Measurements from ENCODE around the gene UPK2.

Gene UPK2

DNA sequence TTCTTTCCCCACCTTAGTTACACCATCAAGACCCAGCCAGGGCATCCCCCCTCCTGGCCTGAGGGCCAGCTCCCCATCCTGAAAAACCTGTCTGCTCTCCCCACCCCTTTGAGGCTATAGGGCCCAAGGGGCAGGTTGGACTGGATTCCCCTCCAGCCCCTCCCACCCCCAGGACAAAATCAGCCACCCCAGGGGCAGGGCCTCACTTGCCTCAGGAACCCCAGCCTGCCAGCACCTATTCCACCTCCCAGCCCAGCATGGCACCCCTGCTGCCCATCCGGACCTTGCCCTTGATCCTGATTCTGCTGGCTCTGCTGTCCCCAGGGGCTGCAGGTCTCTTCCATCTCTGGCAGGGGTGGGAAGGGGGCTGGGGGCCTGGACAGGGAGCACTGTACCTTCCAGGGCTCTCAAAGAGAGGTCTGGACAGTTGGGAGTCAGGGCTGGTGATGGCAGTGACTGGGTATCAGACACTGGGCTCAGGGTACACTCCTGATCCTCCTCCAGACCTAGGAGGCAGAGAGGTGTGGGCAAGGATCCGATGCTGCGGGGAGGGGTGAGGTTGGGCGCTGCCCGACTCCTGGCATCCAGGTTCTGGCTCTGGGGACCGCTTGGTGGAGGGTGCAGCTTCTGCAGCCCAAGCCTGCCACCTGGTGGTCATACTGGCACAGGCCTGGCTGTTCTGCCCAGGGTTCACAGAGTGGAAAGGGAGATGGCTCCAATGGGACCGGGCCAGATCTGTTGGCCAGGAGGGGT lies at the start of gene UPK2:
UPK2 (plus strand) TSS at position 205 of the 753 bp plus-strand sequence; CDS start at position 258, 53 bp downstream.
- peak; percentile 92 for DNase-seq (ENCODE audit: low spot score)

DNA sequence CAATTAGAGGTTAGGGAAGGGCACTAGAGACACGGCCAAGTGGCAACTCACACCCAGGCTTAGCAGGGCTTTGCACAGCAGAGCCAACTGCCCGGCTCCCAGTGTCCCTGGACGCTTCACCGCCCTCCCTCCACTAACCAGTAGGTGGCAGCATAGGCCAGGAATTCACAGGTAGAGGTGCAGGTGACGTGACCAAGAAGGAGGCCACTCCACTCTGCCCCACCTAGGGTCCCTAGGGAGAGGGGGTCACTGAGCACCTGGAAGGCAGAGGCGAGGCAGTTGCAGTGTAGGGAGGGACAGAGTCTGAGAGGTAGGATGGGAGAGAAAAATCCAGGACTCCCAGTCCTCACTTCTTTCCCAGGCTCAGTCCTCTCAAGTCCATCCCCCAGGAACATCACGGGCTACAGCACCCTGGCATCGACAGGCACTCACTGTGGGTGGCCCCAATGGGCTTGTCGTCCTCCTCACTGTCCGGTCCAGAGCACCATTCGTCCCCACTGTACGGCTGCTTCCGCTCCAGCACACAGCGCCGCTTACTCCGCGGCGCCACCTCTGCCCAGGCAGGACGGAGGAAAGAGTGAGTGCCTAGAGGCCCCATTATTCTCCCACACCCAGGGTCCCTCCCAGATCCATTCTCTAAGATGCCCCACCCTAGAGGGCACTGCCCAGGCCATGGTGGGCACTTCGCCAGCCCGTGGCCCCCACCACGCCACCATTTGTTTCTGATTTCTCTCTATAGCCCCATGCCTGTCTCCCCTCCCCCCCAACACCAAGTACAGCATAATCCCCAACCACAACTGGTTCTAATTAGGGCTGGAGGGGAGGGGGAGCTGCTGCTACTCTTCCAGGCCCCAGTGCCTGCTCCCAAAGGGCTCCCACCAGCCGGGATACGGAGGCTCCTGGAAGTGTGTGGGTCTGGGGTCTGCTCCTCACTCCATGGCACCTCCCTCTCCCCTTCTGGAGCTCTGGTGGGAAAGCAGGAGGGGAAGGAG lies 48.8 kb upstream of the UPK2 start:
- peak; percentile 90 for DNase-seq (ENCODE audit: low spot score)

DNA sequence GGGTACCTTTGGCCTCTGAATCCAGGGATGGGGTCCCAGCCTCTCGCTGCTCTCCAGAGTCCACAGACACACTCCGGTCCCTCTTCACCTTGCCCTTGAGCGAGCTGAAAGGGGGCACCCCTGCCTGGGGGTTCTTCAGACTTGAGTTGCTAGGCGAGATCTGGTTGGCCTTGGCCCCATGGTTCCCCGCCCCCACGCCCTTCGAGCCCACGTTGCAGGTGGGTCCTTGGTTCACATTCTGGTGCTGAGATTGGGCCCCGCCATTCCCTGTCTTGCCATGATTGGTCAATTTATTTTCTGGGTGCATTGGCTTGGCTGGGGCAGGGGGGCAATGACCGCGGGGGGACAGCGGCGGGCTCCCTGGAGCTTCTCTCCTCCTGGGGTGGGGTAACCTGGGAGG lies 47.8 kb upstream of the UPK2 start:
- no peak for DNase-seq (ENCODE audit: low spot score)

DNA sequence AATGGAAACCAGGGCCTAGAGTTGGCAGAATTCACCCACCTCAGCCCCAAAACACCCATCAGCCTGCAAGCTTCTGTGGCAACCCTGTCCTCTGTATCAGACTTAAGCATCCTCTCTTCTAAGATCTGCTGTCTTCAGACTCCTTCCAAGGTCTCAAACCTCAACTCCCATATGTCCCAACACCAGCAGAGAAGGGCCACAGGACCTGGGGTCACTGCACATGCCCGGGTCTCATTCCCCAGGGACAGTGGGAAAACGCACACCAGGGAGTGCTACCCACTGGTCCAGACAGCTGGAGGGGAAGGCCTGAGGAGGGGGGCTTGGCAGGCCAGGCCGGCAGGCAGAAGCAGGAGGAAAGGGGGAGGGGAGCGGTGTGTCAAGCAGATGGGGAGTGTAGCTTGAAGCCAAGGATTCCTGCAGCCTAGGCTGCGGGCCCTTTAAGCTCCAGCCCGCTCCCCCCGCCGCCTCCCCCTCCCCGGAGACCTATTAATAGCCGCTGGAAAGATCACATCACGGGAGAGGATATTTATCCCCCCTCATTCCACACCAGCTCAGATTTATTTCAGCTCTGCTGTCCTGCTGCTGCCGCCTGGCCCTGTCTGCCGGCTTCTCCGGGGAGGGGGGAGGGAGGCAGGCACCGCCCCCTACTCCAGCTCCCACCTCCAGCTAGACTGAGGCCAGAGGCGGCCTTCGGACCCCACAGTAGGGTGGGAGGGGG lies 47.0 kb upstream of the UPK2 start:
- DNase-seq (ENCODE audit: low spot score) = no peak

DNA sequence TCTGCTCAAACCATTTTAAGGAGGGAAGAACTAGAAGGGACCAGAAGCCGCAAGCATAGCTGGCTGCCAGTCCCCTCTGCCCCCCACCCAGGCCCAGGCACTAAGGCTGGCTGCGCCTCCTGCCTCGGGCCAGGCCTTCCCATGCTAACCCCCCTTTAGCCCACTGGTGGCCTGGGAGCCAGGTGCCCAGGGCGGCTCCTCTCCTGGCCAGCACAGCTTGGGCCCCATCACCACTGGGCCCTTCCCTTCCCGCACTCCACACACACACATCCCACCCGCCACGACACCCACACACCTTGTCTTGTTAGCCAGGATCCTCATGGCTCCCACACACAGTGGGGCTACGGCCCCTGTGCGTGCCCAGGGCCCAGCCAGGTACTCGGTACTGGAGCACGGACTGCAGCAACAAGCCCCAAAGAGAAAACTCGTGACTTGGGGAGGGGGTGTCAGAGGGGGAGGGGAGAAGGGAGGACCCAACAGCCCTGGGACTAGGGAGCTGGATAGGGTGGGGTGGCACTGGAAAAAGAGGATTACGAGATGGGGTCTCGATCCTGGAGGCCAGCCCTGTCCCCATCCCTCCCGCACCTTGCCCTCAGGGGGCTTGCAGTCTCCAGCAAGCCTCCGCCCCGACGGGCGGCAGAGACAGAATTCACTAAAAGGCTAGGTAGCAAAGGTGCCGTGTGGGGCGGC lies 46.3 kb upstream of the UPK2 start:
- no peak for DNase-seq (ENCODE audit: low spot score)

DNA sequence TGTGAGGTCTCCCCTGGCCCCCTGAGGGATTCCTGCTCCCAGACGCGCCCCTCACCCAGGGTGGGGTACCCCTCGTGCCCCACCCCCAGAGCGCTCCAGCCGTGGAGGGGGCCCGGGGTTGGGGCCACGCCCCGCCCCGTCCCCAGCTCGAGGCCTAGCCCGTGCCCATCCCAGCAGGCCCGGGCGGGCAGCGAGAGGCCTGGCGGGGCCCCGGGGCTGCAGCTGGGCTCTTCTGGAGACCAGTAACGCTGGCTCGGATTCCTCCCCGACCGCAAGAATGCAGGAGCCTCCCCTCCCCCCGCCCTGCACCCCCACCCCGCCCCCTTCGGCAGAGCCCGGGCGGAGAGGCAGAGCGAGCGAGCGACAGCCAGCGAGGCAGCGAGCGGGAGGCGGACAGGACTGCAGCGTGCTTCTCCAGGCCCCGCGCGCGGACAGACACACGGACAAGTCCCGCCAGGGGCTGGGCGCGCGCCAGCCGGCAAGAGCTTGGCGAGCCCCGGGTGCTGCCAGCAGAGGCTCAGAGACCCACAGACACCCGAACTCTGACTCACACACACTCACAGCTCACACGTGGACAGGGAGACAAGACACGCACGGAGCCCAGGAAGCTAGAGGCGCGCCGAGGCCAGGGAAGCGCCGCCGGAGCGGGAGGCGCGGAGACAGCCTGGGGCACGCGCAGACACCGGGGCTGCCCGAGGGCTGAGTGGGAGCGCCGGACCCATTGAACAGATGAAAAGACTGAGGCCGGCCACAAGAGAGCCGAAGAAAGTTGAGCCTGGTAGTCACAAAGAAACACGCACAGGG lies 45.6 kb upstream of the UPK2 start:
- DNase-seq (ENCODE audit: low spot score) = peak; percentile 83

DNA sequence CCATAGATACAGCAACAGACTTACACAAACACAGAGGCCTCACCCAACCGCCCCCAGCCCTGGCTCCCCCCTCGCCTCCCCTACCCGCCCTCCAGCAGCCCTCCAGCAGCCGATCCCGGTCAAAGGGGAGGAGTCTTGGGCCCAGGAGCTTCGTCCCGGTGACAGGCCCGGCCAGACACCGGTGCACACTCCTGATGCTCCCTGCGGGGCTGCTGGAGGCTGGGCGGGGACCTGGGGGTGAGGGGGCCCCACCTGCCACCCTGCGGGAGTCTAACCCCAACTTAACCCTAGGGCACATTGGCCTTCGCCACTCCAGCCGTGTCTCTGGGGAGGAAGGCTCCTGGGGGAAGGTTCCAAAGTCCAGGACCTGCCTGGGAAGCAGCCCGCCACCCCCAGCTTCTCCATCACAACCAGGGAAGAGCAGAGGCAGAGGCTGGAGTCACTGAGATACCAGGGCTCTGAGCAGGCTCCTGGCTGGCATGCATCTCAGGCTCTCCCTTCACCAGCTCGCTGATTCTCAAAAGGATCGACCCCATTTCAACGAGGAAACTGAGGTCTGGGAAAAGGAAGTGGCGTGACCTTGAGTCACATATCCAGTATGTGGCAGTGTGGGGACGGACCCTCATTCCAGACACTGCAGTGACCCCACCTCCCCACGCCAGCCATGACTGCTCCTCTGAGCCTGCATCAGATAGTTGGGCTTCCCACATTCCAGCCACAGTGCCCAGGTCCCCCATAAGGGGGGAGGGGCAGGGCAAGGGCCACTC lies 44.8 kb upstream of the UPK2 start:
- no peak for DNase-seq (ENCODE audit: low spot score)

DNA sequence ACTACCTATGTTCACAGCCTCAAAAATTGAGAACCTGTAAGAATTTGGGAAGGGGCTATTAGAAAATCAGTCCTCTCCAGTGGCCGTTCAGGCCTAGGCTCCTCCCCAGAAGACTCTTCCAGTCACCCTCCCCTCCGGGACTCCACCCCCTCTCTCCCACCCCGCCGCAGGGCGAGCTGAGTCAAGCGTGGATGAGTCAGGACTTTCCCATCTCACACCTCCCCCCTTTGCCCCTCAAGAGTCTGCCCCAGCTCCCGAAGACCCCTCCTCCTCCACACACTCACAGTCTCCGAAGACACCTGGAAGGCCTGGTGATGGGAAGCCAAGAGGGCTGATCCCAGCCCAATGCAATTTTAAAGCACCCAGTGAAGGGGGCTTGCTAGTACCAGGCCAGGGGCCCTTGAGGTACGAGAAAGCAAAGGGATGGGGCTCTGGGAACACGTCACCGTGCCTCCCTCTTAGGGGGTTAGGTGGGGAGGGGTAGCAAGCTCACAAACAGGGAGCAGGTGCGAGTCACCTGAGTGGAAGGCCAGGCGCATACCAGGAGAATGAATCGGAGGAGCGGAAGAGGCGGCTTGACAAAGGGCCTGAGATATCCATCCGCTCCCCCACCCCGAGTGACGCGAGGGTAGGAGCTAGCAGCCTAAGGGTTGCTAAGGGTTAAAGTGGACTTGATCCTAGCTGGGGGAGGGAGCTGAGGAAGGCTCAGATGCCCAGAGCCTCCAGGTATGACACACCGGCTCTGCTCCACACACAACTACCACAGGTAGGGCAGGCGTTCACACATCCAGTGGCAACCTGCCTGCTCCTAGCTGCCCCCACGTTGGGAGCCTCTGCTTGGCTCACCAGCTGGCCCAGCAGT lies 44.0 kb upstream of the UPK2 start:
- no peak for DNase-seq (ENCODE audit: low spot score)

DNA sequence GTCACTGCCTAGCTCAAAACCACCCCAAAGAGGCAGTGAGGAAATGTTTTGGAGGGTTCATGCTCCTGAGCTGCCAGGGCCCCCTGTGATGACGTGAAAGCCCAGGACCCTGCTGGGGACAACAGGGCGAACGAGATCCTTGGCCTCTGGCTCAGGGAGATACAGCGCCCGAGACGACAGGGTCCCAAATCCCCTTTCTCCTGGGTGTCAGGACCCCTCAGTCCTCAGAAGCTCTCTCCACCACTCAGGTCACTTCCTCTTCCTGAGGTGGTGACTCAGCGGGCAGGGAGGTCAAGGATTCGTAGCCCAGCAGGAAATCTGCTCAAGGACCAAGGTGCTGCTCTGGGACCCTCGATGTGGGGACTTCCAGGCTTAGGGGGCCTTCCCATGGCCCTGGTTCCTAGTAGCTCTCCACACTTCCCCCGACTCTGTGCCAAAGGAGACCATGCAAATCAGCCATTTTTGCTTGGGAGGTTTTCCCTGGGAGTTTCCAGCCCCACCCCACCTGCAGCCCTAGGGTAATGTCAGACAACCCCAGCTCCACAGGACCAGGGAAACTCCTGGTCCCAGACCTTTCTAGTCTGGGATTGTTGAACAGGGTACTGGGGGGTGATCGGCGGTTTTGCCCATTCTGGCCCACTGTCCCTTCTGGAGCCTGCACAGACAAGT lies 43.2 kb upstream of the UPK2 start:
- DNase-seq (ENCODE audit: low spot score) = no peak

DNA sequence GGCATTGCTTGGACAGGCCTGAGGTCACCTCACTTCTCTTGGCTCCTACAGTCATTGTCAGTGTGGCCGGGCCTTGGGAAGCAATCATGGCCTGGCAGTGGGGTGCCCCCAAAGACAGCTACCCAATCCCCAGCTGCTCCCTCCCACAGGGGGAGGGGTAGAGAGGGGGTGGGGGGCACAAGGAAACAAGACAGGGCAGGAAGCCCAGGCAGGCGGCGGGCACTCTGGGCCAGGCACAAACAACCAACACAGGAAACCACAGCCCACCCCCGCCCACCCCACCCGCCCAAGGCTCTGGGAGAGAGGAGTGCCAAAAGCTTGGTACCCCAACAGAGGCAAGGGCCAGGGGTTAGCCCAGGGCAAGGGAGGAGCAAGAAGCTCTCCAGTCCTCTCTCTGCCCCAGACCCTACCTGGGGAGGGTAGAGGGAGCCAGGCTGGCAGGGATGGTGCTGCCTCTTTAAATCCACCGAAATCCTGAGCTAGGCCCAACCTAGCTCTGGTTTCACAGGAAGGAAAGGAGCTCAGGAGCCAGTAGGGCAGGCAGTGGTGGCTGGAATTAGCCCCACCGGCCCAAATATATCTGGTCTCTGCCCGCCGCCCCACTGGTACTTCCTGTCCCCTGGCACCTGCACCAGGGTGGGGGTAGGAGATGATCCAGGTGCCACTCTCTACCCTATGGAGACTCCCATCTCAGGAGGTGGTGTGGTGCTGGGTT lies 42.5 kb upstream of the UPK2 start:
- no peak for DNase-seq (ENCODE audit: low spot score)

DNA sequence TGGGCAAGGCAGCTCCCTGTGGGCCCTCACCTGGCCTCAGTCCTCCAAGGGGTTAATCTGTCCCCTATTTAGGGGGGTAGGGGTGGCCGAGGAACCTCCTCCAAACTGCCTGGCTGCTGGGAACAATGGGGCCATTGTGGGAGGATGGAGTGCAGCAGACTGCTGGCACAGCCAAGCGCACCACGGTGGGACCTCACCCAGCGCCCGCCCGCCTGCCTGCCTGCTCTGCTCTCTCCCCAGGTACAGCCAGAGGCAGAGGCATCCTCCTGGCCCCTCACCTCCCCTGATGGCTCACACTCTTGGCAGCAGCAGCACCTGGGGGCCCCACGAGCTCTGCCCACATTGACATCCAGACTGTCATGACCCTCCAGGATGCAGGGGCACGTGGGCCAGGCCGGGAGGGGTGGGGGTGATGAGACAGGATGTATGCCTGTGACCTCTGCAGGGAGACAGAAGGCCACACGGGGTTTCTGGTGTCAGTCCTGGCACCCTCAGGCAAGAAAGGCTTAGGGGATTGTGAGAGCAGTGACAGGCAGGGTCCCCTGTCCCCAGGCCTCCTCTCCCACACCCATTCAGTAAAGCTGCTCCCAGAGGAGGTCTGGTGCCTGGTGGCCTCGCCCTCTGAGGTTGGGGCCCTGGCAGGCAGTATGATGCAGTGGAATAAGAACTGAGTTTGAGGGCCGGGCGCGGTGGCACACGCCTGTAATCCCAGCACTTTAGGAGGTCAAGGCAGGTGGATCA lies 41.8 kb upstream of the UPK2 start:
- DNase-seq (ENCODE audit: low spot score) = no peak

DNA sequence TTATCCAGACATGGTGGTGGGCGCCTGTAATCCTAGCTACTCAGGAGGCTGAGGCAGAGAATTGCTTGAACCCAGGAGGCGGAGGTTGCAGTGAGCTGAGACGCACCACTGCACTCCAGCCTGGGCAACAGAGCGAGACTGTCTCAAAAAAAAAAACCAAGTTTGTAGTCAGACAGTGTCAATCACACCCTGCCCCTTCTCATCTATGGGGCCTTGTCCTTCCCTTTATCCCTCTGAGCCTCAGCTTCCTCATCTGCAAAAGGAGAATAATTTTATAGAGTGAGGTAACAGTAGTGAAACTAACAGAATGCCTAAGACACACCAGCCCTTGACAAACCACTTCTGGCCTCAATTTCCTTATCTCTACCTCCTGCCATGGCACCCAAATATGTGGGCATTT lies 41.1 kb upstream of the UPK2 start:
- no peak for DNase-seq (ENCODE audit: low spot score)

DNA sequence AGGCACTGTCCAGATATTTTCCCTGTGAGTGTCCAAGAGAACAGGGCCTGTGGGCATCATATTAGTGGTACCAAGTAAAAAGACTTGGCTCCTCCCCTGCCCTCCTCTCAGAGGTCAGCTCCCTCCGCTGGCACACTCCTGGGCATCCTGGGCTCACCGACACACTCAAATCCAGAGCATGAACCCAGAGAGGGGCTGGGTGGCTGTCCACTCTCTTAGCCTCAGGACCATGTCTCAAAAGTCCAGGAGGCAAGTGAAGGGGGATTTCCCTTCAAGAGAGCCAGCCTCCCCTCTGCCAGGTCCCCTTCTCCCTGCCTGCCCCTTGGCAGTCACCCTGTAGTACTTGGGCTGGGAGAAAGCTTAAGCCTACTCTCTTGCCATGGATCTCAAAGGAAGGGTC lies 40.7 kb upstream of the UPK2 start:
- DNase-seq (ENCODE audit: low spot score) = no peak

DNA sequence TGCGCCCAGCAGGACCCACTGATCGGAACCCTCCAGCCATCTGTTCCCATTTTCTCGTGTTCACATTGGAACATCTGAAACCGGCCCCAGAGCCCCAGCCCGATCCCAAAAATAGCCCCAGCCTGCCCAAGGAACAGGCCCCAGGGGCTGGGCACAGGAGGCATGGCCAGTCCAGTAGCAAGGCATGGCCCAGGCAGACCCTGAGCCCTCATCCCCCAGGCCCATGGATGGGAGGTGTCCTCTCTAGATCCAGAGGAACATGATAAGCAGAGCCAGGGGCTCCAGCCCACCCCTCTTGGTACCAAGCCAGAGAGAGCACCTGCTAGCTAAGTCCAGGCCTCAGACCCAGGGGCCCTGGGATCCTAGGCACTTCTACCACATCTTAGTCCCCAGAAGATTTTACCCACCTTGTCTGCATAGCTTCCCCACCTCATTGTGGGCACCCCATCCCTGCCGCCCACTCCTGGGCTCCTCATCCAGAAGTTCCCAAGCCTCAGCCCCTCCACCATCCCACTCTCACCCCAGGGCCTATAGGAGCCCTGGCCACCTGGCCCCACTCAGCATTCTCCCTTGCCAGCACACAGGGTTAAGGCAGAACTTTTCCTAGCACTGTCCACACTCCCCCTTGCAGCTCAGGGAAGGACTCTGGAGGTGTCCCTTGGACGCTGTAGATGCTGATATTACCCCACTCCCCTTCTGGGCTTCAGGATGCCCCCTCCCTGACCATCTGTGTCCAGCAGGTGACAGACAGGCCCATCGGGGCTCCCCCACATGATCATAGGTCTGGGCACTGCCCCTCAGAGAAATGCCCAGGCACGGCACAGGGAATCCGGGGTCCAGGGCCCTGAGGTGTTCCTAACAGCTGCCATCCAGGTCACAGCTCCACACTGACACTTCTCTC lies 39.9 kb upstream of the UPK2 start:
- no peak for DNase-seq (ENCODE audit: low spot score)

DNA sequence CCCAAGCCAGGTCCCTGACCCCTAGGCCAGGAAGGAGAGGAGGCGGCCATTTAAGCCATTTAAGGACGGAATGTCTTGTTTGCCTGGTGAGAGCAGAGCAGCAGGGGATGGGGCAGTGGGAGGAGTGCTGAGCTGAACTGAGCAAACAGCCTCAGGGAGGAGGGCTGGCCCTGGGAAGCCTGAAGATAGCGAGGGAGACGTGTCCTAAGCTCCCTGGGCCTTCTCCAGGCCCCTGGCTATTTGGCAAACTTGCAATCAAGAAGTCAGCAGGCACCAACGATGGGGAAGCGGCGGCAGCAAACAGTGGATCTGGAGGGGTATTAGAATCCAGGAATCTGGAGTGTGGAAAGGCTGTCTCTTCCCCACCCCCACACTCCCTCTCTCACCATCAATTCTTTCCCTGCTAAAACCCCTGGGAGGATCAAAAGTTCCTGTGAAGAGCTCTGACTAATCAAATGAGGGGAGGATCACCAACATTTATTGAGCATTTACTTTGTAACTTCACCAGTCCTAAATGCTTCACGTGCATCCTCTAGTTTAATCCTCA lies 39.2 kb upstream of the UPK2 start:
- DNase-seq (ENCODE audit: low spot score) = no peak

Data from HuH-7 (cell line).